ENCODE data around the gene UTP4.

The UTP4 gene

DNA sequence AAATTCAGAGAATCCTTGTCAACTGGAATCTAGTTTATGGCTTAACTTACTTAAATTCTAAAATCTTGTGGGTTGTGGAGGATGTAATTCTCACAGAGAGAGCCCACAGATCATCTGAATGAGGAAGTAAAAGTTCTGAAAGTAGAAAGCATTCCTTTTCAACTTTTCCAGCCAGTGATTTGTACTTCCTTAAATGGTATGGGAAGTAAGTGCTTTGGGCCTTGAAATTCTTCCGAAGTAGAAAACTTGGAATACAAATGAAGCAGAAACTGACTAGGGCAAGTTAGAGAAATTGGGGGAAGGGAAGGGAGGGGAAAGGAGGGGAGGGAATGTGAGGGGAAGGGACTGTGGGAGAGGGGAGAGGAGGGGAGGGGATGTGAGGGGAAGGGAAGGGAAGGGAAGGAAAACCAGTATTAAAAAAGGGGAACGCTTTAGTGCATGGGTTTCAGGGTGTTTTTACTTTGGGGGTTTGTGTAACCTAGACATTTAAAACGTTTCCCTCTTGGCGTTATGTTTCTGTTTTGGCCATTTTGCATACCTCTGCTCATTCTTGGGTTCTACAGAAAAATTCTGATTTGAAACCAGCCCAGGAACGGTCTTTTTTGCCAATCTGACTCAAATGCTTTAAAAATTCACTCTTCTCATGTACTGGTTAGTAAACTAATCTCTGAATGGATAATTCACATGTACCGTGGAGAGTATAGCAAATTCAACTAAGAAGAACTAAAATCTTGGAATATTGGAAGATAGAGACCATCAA is 39.1 kb downstream of the UTP4 start:
- no peak for DNase-seq (ENCODE audit: low read depth in 1 of 2, low spot score in 1 of 2)

DNA sequence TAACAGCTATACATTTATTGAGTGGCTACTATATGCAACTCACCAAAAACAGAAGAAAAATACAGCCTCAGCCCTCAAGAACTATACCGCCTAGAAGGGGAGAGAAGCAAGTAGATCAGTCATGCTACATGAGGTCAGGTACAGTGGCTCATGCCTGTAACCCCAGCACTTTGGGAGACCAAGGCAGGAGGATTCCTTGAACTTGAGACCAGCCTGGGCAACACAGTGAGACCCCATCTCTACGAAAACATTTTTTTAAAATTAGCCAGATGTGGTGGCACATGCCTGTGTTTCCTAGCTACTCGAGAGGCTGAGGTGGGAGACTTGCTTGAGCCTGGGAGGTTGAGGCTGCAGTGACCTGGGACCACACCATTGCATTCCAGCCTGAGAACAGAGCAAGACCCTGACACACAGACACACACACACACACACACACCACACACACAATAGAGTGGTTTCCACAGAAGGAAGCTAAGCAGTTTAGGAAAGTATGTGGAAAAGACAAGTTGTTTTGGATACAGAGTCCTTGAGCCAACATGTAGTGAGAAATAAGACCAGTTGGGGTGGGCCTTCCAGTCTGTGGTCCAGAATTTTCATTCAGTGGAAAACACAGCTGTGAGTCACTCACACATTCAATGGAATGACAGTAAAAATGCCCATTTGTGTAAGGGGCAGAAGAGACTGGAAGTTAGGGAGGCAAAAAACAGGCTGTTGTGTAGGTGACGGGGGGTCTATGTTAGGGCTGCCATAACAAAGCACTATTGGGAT is 43.8 kb downstream of the UTP4 start:
- DNase-seq (ENCODE audit: low read depth in 1 of 2, low spot score in 1 of 2), result no peak

DNA sequence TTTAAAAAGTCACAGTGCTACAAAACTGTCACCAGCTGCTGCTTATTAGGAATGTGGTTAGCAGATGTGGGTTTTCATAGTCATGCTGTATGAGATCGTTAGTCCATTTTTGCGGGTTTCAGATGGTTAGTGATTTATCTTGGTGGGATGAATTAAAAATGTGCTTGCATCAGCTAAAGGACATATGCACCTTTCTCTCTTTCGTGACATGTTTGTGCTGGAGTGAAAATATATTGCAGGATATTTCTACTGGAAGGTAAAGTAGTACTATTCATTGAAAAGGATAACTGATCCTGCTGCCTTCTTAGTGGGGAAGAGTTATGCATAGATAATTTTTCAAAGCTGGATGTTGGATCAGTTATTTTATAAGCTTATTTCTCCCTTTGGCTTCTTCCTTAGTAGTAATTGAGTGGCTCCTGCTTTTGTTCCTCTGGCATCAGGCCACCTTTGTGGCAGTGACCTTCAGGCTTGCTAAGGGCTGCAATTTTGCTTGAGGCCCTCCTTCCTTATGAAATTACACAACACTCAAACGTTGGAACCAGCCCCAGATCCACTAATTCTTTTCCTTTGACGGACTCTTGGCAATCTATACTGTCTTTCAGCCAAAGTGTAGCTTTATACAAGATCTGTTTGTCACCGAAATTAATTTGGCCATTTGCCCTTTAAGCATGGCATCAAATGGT is 47.0 kb downstream of the UTP4 start:
- DNase-seq (ENCODE audit: low read depth in 1 of 2, low spot score in 1 of 2), result no peak

DNA sequence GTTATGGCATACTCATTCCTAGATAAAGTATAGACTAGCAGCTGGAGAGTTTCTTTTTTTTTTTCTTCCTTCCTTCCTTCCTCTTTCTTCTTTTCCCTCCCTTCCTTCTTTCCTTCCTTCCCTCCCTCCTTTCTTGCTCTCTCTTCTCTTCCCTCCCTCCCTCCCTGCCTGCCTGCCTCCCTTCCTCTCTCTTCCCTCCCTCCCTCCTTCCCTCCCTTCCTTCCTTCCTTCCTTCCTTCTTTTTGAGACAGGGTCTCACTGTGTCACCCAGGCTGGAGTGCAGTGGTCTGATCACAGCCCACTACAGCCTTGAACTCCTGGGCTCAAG is 47.5 kb downstream of the UTP4 start:
- DNase-seq (ENCODE audit: low read depth in 1 of 2, low spot score in 1 of 2), result no peak

DNA sequence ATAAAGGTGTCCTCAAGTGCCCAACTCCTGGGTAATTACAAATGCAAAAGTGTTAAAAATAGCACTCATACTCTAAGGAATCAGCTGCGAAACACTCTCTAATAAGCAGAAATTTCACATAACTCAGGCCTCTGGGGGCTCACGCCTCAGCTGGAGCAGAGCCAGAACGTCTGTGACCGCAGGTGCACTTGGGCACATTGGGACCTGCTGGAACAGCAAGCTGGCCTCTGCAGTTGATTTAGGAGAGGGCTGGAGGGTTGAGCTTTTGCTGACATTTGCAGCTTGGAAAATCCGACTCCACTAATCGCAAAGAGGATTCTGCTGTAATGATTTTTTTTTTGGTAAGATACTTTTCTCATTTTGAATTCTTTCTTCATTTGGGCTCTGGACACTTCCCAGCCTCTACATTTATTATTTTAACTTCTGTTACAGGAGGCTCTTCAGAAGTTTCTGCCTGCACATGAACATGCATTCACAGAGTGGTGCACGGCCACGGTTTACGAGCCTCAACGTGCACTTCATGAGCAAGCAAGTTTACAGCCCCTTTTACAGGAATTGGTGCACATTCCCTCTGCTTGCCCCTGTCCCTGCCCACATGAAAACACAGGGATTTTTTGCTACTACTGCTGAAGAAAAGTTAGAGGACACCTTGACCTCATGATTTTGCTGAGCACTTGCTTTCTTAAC is 50.4 kb downstream of the UTP4 start:
- DNase-seq (ENCODE audit: low read depth in 1 of 2, low spot score in 1 of 2), result no peak

DNA sequence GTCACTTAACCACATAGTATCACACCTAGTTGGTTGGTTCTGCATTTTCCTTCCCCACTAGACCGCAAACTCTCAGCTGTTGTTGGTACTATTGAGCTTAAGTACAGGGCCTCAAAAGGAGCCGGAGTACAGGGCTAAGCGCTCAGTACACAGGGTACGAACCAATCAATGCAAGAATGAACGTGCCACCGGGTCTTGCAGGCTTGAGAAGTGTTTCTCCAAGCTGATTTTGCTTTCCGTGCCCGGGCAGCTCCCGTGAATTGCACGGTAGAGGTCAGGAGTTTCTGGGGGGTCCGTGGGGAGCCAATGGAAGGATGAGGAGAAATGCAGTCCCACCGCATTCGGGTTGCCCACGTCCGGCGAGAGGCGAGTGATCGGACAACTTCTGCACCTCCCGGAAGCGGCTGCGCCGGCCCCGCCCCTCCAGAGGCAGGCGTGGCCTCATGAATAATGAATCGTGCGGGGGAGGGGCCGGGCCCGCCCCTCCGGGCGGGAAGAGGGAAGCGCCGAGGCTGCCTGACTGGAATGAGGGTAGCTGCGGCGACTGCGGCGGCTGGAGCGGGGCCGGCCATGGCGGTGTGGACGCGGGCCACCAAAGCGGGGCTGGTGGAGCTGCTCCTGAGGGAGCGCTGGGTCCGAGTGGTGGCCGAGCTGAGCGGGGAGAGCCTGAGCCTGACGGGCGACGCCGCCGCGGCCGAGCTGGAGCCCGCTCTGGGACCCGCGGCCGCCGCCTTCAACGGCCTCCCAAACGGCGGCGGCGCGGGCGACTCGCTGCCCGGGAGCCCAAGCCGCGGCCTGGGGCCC is 54.4 kb downstream of the UTP4 start, which contains the start of gene SNTB2:
TSS of gene SNTB2 (plus strand) at position 523 of the 804 bp plus-strand sequence. CDS start at position 526, 3 bp downstream.
- peak; percentile 60 to 64 for DNase-seq (ENCODE audit: low read depth in 1 of 2, low spot score in 1 of 2)

DNA sequence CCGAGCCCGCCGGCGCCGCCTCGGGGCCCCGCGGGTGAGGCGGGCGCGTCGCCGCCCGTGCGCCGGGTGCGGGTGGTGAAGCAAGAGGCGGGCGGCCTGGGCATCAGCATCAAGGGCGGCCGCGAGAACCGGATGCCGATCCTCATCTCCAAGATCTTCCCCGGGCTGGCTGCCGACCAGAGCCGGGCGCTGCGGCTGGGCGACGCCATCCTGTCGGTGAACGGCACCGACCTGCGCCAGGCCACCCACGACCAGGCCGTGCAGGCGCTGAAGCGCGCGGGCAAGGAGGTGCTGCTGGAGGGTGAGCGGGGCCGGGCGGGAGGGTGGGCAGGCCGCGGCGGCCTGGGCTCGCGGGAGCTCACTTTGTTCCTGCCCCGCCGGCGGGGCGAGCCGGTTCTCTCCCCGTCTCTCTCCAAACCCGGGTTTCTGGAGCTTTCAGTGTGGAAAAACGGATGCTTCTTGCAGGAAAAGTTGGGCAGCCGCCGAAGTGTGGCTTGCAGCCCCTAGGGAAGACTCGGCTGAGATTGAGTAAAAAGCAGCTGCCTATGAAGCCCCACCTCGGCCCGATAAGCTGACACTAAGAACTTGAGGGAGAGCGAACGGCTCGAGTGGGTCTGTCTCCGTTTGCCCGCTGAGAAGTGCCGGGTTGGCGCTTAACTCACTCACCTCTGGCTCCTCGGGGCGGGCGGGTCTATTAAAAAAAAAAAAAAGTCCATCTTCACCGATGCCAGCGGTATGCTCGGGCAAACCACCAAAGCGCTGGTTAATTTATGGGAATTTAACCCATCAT is 55.2 kb downstream of the UTP4 start:
- DNase-seq (ENCODE audit: low read depth in 1 of 2, low spot score in 1 of 2), result peak in 1 of 2 donors; percentile 17

DNA sequence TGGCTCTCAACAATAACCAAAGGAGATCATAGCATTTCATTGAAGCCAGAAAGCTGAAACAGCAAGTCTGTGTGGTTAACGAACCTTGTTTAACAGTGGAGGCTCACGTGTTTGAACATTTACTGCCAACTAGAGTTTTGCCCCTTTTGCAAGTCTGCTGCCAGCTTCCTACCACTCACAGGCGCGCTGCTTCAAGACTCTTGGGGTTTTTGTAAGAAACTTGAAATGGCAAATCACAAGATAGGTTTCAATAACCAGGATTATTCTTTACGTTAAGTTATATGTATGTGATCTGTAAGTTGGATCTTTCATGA is 55.7 kb downstream of the UTP4 start:
- no peak for DNase-seq (ENCODE audit: low read depth in 1 of 2, low spot score in 1 of 2)

DNA sequence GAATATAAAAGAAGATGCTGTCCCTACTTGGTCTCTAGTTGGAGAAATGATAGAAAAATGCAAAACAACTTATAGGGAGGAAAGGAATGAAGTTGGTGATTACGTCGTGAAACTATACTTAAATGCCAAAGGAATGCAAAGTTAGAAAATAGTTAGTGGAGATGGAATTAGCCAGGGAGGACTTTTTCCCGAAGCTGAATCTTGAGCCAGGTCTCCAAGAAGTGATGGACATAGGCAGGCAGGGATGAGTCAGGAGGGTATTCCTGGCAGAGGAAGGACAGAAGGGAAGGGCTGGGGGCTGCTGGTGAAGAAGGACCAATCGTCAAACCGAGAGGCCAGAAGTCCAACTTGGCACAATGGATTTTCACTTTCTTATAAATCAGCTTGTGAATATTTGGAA is 56.3 kb downstream of the UTP4 start:
- no peak for DNase-seq (ENCODE audit: low read depth in 1 of 2, low spot score in 1 of 2)

DNA sequence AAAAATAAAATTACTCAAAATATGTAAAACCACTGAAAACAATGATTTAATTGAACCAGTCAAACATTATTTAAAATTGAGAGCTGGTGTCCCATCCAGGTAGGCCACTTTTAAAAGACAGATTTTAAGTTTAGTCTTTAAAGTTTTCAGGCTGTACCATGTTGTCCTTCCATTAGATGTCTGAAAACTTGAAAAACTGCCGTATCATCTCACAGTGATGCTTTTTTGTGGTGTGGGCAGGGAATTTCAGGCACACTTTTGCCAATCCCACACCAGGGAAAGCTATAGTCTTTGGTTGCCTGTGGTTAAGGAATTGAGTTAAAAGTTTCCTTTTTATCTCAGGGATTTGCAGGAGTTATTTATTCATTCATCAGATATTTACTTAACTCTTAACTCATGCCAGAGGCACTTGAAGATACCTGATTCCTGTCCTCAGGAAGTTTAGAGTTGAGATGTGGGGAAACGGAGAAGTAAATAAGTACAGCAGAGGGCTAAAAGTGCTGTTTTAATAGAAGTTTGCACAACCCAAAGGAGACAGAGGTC is 57.7 kb downstream of the UTP4 start:
- no peak for DNase-seq (ENCODE audit: low read depth in 1 of 2, low spot score in 1 of 2)

DNA sequence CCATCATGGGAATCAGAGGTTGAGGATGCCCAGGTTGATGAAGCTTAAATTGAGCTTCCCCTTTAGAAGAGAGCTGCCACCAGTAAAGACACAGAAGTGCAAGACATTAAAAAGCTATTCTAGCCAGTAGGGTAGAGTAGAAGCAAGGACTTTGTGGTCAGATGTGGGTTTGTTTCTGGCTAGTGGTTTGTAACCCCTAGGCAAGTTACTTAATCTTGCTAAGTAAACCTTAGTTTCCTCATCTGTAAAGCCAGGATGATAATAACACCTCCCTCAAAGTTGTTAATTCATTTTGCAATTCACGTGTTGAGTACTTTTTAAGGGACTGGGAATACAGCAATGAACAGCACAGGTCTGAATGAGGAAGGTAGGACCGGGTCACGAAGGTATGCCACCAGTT is 58.1 kb downstream of the UTP4 start:
- no peak for DNase-seq (ENCODE audit: low read depth in 1 of 2, low spot score in 1 of 2)

DNA sequence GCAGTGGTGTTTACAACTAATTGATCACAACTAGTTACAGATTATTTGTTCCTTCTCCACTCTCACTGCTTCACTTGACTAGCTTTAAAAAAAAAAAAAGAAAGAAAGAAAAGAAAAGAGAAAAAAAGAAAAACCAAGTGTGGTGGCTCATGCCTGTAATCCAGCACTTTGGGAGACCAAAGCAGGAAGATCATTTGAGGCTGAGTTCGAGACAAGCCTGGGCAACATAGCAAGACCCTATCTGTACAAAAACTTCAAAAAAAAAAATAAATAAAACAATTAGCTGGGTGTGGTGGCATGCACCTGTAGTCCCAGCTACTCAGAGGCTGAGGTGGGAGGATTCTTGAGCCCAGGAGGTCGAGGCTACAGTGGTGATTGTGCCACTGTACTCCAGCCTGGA is 58.7 kb downstream of the UTP4 start:
- no peak for DNase-seq (ENCODE audit: low read depth in 1 of 2, low spot score in 1 of 2)

DNA sequence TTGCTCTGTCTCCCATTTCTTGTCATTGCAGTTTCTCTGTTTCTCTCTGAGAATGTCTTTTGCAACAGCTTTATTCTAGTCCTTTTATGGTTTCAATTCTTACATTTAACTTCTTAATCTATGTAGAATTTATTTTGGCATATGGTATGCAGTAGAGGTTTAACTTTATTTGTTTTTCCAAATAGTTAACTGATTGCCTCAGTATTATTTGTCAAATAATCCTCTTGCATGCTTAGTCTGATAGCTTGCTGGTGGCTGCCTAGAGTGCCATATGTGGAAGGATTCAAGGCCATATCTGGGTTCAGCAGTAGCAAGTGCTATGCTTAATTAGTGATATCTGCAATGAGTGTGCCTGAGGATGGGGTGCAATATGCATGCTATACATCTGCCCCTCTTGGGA is 61.4 kb downstream of the UTP4 start:
- no peak for DNase-seq (ENCODE audit: low read depth in 1 of 2, low spot score in 1 of 2)

DNA sequence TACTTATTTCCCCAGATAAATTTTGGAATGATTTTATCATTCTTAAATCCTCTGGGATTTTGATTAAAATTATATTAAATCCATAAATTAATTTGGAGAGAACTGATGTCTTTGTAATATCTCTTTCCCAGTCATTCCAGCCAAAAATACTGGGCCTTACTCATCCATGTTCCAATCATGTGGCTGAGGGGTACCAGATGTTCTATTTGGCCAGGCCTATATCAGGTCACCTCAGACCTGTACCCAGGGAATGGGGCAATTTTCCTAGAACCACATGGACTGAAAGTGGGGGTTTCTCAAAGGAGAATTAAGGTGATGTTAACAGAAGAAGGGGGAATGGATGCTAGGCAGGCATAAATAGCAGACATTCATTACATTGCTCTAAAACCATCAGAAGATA is 62.0 kb downstream of the UTP4 start:
- no peak for DNase-seq (ENCODE audit: low read depth in 1 of 2, low spot score in 1 of 2)

DNA sequence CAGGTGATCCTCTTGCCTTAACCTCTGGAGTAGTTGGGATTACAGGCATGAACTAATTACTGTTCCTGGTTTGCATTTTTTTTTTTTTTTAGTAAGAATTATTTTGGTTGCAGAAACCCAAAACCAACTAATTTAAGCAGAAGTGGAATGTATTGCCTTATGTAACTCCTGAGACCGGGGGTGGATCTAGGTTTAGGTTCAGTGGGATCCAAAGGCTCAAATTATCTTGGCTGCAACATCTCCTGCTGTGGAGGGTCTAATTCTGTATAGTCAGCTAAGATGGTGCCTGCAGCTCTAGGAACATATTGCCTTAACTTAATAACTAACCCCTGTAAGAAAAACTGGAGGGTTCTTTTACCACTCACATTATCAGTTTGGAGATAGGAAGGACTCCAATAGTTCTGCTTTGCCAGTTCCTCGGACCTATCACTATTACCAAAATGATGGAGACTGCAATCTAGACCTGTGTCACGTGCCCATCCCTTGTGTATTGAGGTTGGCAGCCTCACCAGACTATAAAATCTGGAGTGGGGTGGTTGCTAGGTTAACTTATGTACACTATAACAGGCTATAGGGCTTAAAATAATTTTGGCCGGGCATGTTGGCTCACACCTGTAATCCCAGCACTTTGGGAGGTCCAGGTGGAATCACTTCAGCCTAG is 63.0 kb downstream of the UTP4 start:
- no peak for DNase-seq (ENCODE audit: low read depth in 1 of 2, low spot score in 1 of 2)

DNA sequence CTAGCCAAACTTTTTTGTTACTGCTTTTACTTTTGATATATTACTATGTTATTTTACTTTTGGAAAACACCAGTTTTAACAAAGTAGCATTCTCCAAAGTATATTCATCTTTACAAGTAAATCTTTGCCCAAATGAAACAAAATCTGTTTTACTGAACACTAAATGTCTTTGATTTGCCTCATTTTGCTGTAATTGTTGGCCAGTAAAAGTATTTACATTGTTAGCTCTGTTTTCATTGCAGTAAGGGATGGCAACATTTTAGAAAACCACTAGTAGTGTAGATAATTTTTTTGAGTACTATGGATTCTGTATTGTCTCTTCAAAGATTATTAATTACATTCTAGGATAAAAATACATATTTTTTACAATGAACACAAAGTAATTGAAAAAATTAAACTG is 65.1 kb downstream of the UTP4 start:
- DNase-seq (ENCODE audit: low read depth in 1 of 2, low spot score in 1 of 2), result no peak

DNA sequence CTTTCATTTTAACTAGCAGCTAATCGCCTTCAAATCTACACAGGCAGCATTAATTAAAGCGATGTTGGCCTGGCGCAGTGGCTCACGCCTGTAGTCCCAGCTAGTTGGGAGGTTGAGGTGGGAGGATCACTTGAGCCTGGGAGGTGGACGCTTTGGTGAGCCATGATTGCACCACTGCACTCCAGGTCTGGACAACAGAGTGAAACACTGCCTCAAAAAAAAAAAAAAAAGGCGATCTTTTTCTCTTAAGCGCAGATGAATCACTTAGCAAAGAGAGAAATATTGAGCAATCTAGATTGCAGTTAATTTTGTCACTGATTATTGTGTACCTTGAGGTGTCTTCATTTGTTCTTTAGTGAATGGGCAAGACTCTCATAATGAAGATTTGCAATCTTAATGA is 66.9 kb downstream of the UTP4 start:
- DNase-seq (ENCODE audit: low read depth in 1 of 2, low spot score in 1 of 2), result no peak

DNA sequence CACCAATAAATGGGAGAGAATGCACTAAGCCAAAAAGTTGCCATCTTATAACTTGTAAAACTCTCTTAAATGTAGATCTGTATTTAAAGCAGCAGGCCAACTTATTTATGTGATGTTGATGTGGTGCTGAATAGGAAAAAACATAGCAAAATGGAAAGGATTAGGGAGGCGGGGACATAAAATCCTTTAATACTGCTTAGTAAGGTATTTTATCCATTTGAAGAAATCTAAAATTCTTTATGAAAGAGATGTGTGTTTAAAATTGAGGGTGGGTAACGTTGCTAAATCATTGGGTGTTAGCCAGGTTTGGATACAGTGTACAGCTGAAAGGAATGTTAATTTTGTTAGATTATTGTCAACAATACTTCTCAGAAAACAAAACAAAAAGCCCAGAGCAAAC is 68.8 kb downstream of the UTP4 start:
- no peak for DNase-seq (ENCODE audit: low read depth in 1 of 2, low spot score in 1 of 2)

DNA sequence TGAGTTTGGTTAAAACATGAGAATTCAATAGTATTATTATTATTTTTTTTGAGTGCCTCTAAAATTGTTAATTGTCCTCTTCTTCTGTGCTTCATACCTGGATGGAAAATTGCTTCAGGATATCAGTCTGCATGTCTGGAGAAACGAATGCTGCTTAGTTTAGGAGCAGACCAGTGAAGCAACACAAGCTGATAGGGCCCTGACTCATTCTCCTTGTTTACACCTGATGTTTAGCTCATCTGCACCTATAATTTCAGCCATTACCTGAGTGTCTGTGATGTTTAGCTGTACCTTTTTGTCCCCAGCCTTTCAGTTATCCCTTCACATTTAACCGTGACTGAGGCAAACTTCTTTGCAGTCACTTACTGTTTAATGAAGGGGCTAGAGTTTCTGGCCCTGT is 69.3 kb downstream of the UTP4 start:
- DNase-seq (ENCODE audit: low read depth in 1 of 2, low spot score in 1 of 2), result no peak
